H1 (cell line): Measurements from ENCODE around the gene NUP205. TPM values are rescaled to one million over a fixed set of nuclear protein-coding genes. Genes with fewer than 3 reads are reported as not detected.

Source experiments
- CTCF ChIA-PET: fragments of 300-600 bp; sonication (Branson Sonifier 250); formaldehyde crosslinking; loops from one replicate; lab custom pipeline; 2021; ENCODE audit not compliant: partially characterized antibody; lab: Charles Lee
- POLR2A ChIA-PET: fragments of 300-600 bp; sonication (Branson Sonifier 250); formaldehyde crosslinking; loops from one replicate; lab custom pipeline; 2021; ENCODE audit warnings: inconsistent platforms; ENCODE audit not compliant: partially characterized antibody; lab: Charles Lee
- DNase-seq, 2 experiments: peaks; one replicate each; pipeline versions ENCODE4 v3.0.0 to v3.0.0-alpha.2; 2010 to 2022; ENCODE audit warnings: low spot score in 2 of 2, low read depth in 1 of 2, mixed read lengths in 1 of 2
- FAIRE-seq: peaks from 2 replicates; lab custom pipeline; 2011; peaks lifted over from hg19 to GRCh38; lab: Jason Lieb, UNC
- H2AFZ ChIP-seq: 2 replicates; pipeline ENCODE4 v1.8.1; 2012; ENCODE audit warnings: low read length, inconsistent platforms
- H2AK5ac ChIP-seq: 2 replicates; pipeline ENCODE4 v1.6.1; 2013; ENCODE audit warnings: low read depth, low read length
- H2BK120ac ChIP-seq: replicated peaks from 2 replicates; pipeline ENCODE3; 2013; ENCODE audit warnings: low read depth, low read length, inconsistent platforms
- H2BK12ac ChIP-seq: 2 replicates; pipeline ENCODE4 v1.6.1; 2013; ENCODE audit warnings: low read depth, low read length
- H2BK15ac ChIP-seq: 2 replicates; pipeline ENCODE4 v1.6.1; 2013; ENCODE audit warnings: low read length
- H2BK20ac ChIP-seq: 2 replicates; pipeline ENCODE4 v1.6.1; 2013; ENCODE audit warnings: low read length
- H2BK5ac ChIP-seq: 2 replicates; pipeline ENCODE4 v1.6.1; 2013; ENCODE audit warnings: low read depth, low read length
- H3K14ac ChIP-seq: 2 replicates; pipeline ENCODE4 v1.6.1; 2013; ENCODE audit warnings: inconsistent platforms; ENCODE audit not compliant: insufficient read length
- H3K18ac ChIP-seq: 2 replicates; pipeline ENCODE4 v1.6.1; 2013; ENCODE audit warnings: low read length; ENCODE audit errors: extremely low read depth
- H3K23ac ChIP-seq: 2 replicates; pipeline ENCODE4 v1.6.1; 2013; ENCODE audit warnings: inconsistent platforms; ENCODE audit not compliant: insufficient read length
- H3K23me2 ChIP-seq: 2 replicates; pipeline ENCODE4 v1.6.1; 2013; ENCODE audit warnings: low read depth, low read length
- H3K27ac ChIP-seq: 2 replicates; pipeline ENCODE4 v1.6.1; 2011; ENCODE audit warnings: low read depth, low read length, inconsistent platforms
- H3K27me3 ChIP-seq, 4 experiments: replicated peaks in 1 of 4; 1 replicate in 1 of 4; 2 replicates in 3 of 4; pipeline versions ENCODE4 v1.6.1 to v1.8.1; 2011 to 2013; ENCODE audit warnings: low read length in 3 of 4, mild to moderate bottlenecking in 3 of 4, inconsistent platforms in 2 of 4, mixed read lengths in 2 of 4, moderate library complexity in 1 of 4; ENCODE audit not compliant: control insufficient read depth in 3 of 4, insufficient read depth in 3 of 4; ENCODE audit errors: extremely low read depth in 1 of 4
- H3K36me3 ChIP-seq, 4 experiments: 2 replicates each; pipeline versions ENCODE4 v1.6.1 to v1.8.1; 2011 to 2013; ENCODE audit warnings: mild to moderate bottlenecking in 4 of 4, low read length in 3 of 4, moderate library complexity in 2 of 4, control low read depth in 1 of 4, inconsistent platforms in 1 of 4; ENCODE audit not compliant: insufficient read depth in 4 of 4, control insufficient read depth in 2 of 4
- H3K4ac ChIP-seq: replicated peaks from 2 replicates; pipeline ENCODE3; 2013; ENCODE audit warnings: low read length, low read depth, mixed read lengths, inconsistent platforms; ENCODE audit not compliant: insufficient read length
- H3K4me1 ChIP-seq, 4 experiments: replicated peaks in 1 of 4; 1 replicate in 1 of 4; 2 replicates in 3 of 4; pipeline versions ENCODE4 v1.6.1 to v1.8.1; 2011 to 2013; ENCODE audit warnings: low read length in 3 of 4, inconsistent platforms in 2 of 4, mixed read lengths in 1 of 4; ENCODE audit not compliant: insufficient read depth in 4 of 4, control insufficient read depth in 3 of 4
- H3K4me2 ChIP-seq, 2 experiments: 2 replicates each; pipeline versions ENCODE4 v1.6.1 to v1.8.1; 2011 to 2013; ENCODE audit warnings: low read depth in 2 of 2, low read length in 2 of 2, control low read depth in 1 of 2, inconsistent platforms in 1 of 2, mild to moderate bottlenecking in 1 of 2; ENCODE audit not compliant: insufficient read depth in 1 of 2
- H3K4me3 ChIP-seq, 4 experiments: fragments of 200-600, 300-600 bp in 1 of 4; sonication (generic), shearing (Covaris generic), sonication (Bioruptor Twin) in 1 of 4; 2 replicates each; pipeline versions ENCODE4 v1.5.1 to v1.8.1; 2011 to 2016; ENCODE audit warnings: low read length in 4 of 4, low read depth in 3 of 4, control low read depth in 2 of 4, inconsistent platforms in 2 of 4, mild to moderate bottlenecking in 2 of 4, mixed read lengths in 1 of 4, moderate library complexity in 1 of 4; ENCODE audit not compliant: insufficient read depth in 2 of 4; ENCODE audit errors: extremely low read depth in 1 of 4
- H3K56ac ChIP-seq: replicated peaks from 2 replicates; pipeline ENCODE3; 2013; ENCODE audit warnings: low read depth, mild to moderate bottlenecking, mixed read lengths, low read length, inconsistent platforms; ENCODE audit not compliant: insufficient read length
- H3K79me1 ChIP-seq: 2 replicates; pipeline ENCODE4 v1.6.1; 2013; ENCODE audit warnings: low read depth, low read length, control low read depth
- H3K79me2 ChIP-seq, 2 experiments: 2 replicates each; pipeline versions ENCODE4 v1.6.1 to v1.8.1; 2012 to 2013; ENCODE audit warnings: low read length in 2 of 2, mild to moderate bottlenecking in 2 of 2, inconsistent platforms in 1 of 2; ENCODE audit not compliant: insufficient read depth in 2 of 2, control insufficient read depth in 1 of 2
- H3K9ac ChIP-seq, 4 experiments: replicated peaks in 1 of 4; 1 replicate in 1 of 4; 2 replicates in 3 of 4; pipeline versions ENCODE4 v1.6.1 to v1.8.1; 2011 to 2013; ENCODE audit warnings: low read depth in 3 of 4, low read length in 3 of 4, control low read depth in 2 of 4, mild to moderate bottlenecking in 2 of 4, moderate library complexity in 2 of 4, inconsistent platforms in 1 of 4; ENCODE audit errors: extremely low read depth in 1 of 4
- H3K9me3 ChIP-seq, 2 experiments: 2 replicates each; pipeline versions ENCODE4 v1.6.1 to v1.8.1; 2012 to 2013; ENCODE audit warnings: mild to moderate bottlenecking in 2 of 2, moderate library complexity in 2 of 2, control low read depth in 1 of 2, inconsistent platforms in 1 of 2, low read depth in 1 of 2, low read length in 1 of 2, mixed read lengths in 1 of 2; ENCODE audit not compliant: insufficient read depth in 2 of 2
- H4K20me1 ChIP-seq, 2 experiments: replicated peaks in 1 of 2; 2 replicates each; pipeline versions ENCODE3 to v1.8.1; 2011 to 2013; ENCODE audit warnings: inconsistent platforms in 2 of 2, low read length in 2 of 2, mild to moderate bottlenecking in 1 of 2; ENCODE audit not compliant: insufficient read depth in 2 of 2, control insufficient read depth in 1 of 2
- H4K5ac ChIP-seq: 2 replicates; pipeline ENCODE4 v1.6.1; 2013; ENCODE audit warnings: low read length, low read depth, mixed read lengths, inconsistent platforms; ENCODE audit not compliant: insufficient read length
- H4K8ac ChIP-seq: 2 replicates; pipeline ENCODE4 v1.8.0; 2013; ENCODE audit warnings: mild to moderate bottlenecking, moderate library complexity, low read length, inconsistent platforms; ENCODE audit not compliant: insufficient read depth; ENCODE audit errors: extremely low read depth
- H4K91ac ChIP-seq: replicated peaks from 2 replicates; pipeline ENCODE3; 2013; ENCODE audit warnings: low read length, mixed read lengths, inconsistent platforms; ENCODE audit not compliant: insufficient read length
- EZH2 ChIP-seq: fragments of 200-600 bp; sonication (generic); IDR thresholded peaks from 2 replicates; pipeline ENCODE4 v1.7.1; 2012; ENCODE audit warnings: low read depth, mild to moderate bottlenecking, moderate library complexity, low read length, inconsistent platforms; ENCODE audit not compliant: severe bottlenecking
- RXRA ChIP-seq: IDR thresholded peaks from 2 replicates; pipeline ENCODE4 v1.6.1; 2011; ENCODE audit warnings: low read depth, mild to moderate bottlenecking, low read length, moderate library complexity; ENCODE audit not compliant: insufficient read depth
- SIRT6 ChIP-seq: IDR thresholded peaks from one replicate; pipeline ENCODE4 v1.7.1; 2012; ENCODE audit warnings: low read length, inconsistent platforms
- SRF ChIP-seq: IDR thresholded peaks from 2 replicates; pipeline ENCODE4 v1.6.1; 2011; ENCODE audit warnings: mild to moderate bottlenecking, low read depth, low read length, moderate library complexity
- WGBS, 2 experiments: shearing (Covaris generic) in 1 of 2; methylation state at CpG; one replicate each; pipeline versions ENCODE4 v1.1.6 to v1.1.7; 2013 to 2015; ENCODE audit warnings: low lambda C conversion rate in 2 of 2, mixed read lengths in 2 of 2, inconsistent platforms in 1 of 2, low coverage in 1 of 2, missing lambda C conversion rate in 1 of 2; ENCODE audit not compliant: insufficient replicate concordance in 2 of 2, insufficient coverage in 1 of 2, insufficient read length in 1 of 2; ENCODE audit errors: extremely low coverage in 1 of 2, missing lambda C conversion rate in 1 of 2; 5-methylcytosine and 5-hydroxymethylcytosine counted together
- polyA plus RNA-seq, 7 experiments: library from polyadenylated mRNA; depleted of rRNA in 3 of 7; stranded (reverse) in 5 of 7; unstranded in 2 of 7; fragments of >200 nt in 5 of 7; fragments of 200-250 nt in 2 of 7; gene quantifications; 1 replicate in 5 of 7; 2 replicates in 1 of 7; 4 replicates in 1 of 7; pipeline versions ENCODE4 v1.2.1 to v1.2.3, GENCODE V29; 2011 to 2013; ENCODE audit warnings: missing spikeins in 2 of 7, mixed read lengths in 2 of 7
- total RNA-seq: library from RNA; stranded (reverse); fragmentation: NEBNext Ultra II Directional; extraction: Animal tissue kit (Norgen Biotek cat#: 25700); gene quantifications from 2 replicates; pipeline ENCODE4 v1.2.1, GENCODE V29; 2021
- TF ChIP-seq, protein P1 (sequence below): IDR thresholded peaks from 2 replicates; pipeline ENCODE4 v1.6.1; 2012; ENCODE audit warnings: inconsistent platforms

The NUP205 gene
- total and polyA plus RNA-seq, 2 of the 8 experiments (the other 6 are each of a cell fraction or from before 2014, with no cell fraction given) = 148 to 216 TPM

DNA sequence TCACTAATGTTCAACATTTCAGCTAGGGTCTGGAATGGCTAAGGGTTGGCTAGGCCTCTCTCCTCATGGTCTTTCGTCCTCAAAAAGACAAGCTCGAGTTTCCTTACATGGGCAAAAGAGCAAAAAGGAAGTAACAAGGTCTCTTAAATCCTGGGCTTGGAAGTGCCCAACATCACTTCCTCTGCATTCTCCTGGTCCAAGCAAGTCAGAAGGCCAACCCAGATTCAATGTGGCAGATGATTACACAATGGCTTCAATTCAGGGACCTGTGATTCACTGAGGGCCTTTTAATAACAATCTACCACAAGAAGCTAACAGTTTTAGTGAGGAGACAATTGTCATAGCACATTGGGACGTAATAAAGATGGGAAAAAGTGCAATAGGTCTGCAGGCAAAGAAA lies 4.4 kb upstream of the NUP205 start:
- CTCF ChIA-PET = interaction anchor here (2.6 kb wide), 1 partner anchor 92 kb away, joined by 8 read pairs; no protein-coding TSS in a partner anchor
- H4K5ac ChIP-seq = no peak overlapping the region
- FAIRE-seq = no peak
- H3K56ac ChIP-seq = no peak overlapping the region
- no peak for DNase-seq
- H3K23ac ChIP-seq = no peak overlapping the region
- H2BK12ac ChIP-seq = 0 out of 2 replicates have a peak overlapping the region, but pooled peaks have one; percentile 71
- H3K23me2 ChIP-seq = no peaks in the 10 kb centered on the region
- no peak overlapping the region for H4K8ac ChIP-seq
- H2BK20ac ChIP-seq = no peak overlapping the region
- H2BK15ac ChIP-seq = no peak overlapping the region
- no peaks in the 10 kb centered on the region for H3K9me3 ChIP-seq
- H3K9ac ChIP-seq = no peak overlapping the region
- no peaks in the 10 kb centered on the region for H3K4me1 ChIP-seq
- H4K91ac ChIP-seq = no peak overlapping the region
- H2BK5ac ChIP-seq = no peak overlapping the region
- H3K18ac ChIP-seq = no peak overlapping the region
- H4K20me1 ChIP-seq = no peaks in the 10 kb centered on the region
- H3K27ac ChIP-seq = no peak overlapping the region
- H2BK120ac ChIP-seq = no peak overlapping the region
- H3K27me3 ChIP-seq = no peaks in the 10 kb centered on the region
- peaks cover 0 to 6% of the 10 kb centered on the region in 2 experiments; a peak in 2 of 4 replicates for H3K79me2 ChIP-seq
- no peak overlapping the region for H3K4me3 ChIP-seq
- H3K79me1 ChIP-seq = no peaks in the 10 kb centered on the region
- H2AFZ ChIP-seq = no peak overlapping the region
- H3K4me2 ChIP-seq = no peak overlapping the region
- TF ChIP-seq EZH2 = no peak
- TF ChIP-seq SIRT6 = no peak
- TF ChIP-seq, protein P1, sequence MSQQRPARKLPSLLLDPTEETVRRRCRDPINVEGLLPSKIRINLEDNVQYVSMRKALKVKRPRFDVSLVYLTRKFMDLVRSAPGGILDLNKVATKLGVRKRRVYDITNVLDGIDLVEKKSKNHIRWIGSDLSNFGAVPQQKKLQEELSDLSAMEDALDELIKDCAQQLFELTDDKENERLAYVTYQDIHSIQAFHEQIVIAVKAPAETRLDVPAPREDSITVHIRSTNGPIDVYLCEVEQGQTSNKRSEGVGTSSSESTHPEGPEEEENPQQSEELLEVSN = no peak
- no peak for TF ChIP-seq RXRA
- TF ChIP-seq SRF = peak; percentile 26; the same call in 1 of the 2 replicates
- TF ChIP-seq, all 59 proteins: peak for 1
- H3K14ac ChIP-seq = no peak overlapping the region
- H2AK5ac ChIP-seq = no peak overlapping the region
- 89% methylated on average over 3 of the region's 3 CpGs; no CpG with 5 or more reads in 1 of the 2 experiments for WGBS, 2 experiments
- POLR2A ChIA-PET = no interaction called here
- no peaks in the 10 kb centered on the region for H3K36me3 ChIP-seq
- no peak overlapping the region for H3K4ac ChIP-seq
